PC-9 (cell line): ENCODE measurements around the gene AOAH.

Experiments used
- CTCF ChIP-seq: fragments of 200-600 bp; sonication (generic); conservative IDR thresholded peaks from 2 replicates; pipeline ENCODE4 v1.6.1; 2017; ENCODE audit warnings: mixed run types, antibody characterized with exemption, mild to moderate bottlenecking, moderate library complexity
- EZH2 ChIP-seq: fragments of 200-600 bp; sonication (generic); IDR thresholded peaks from 2 replicates; pipeline ENCODE4 v1.8.0; 2017; ENCODE audit warnings: antibody characterized with exemption, low read depth

GRCh38 chr7:36509962-36510361 lies 214.3 kb downstream of the AOAH start:
- TF ChIP-seq CTCF (no peak), EZH2 (no peak)
